Activated naive CD8-positive, alpha-beta T cell treated with anti-CD3 and anti-CD28 coated beads, Interleukin-2, amount 50 U/mL, for 24 hours (primary cell): ENCODE results near the gene MUC3A.
"Not testable (repeated sequence)": the region's sequence is repeated elsewhere in the genome, so short reads cannot be mapped to it uniquely, and the experiment has no call there.

Experiments used
- ATAC-seq: fragments of 150-1000 bp; cut with Tn5 transposase; one replicate; pipeline ENCODE4 v1.10.0; 2021
- DNase-seq: peaks from one replicate; pipeline ENCODE4 v3.0.0; 2021
- H3K27ac Mint-ChIP-seq: one replicate; pipeline ENCODE4 v1.8.0; 2021; ENCODE audit warnings: mild to moderate bottlenecking, mixed read lengths
- H3K27me3 Mint-ChIP-seq: one replicate; pipeline ENCODE4 v1.8.0; 2021; ENCODE audit warnings: mixed read lengths
- H3K36me3 Mint-ChIP-seq: one replicate; pipeline ENCODE4 v1.8.0; 2021; ENCODE audit warnings: low read depth, mixed read lengths
- H3K4me1 Mint-ChIP-seq: one replicate; pipeline ENCODE4 v1.8.0; 2021; ENCODE audit warnings: mixed read lengths
- H3K4me3 Mint-ChIP-seq: one replicate; pipeline ENCODE4 v1.8.0; 2021; ENCODE audit warnings: mild to moderate bottlenecking, moderate library complexity, mixed read lengths
- H3K9me3 Mint-ChIP-seq: one replicate; pipeline ENCODE4 v1.8.0; 2021; ENCODE audit warnings: mixed read lengths

The MUC3A gene

GRCh38 chr7:100972002-100972347 lies 22.6 kb downstream of the MUC3A start:
- no peak overlapping the region for H3K27ac Mint-ChIP-seq
- H3K4me1 Mint-ChIP-seq, result peaks cover 6% of the 10 kb centered on the region
- peaks cover 44% of the 10 kb centered on the region for H3K27me3 Mint-ChIP-seq
- H3K4me3 Mint-ChIP-seq, result no peak overlapping the region
- no peak for ATAC-seq
- no peak for DNase-seq
- H3K36me3 Mint-ChIP-seq, result no peaks in the 10 kb centered on the region
- peaks cover 3% of the 10 kb centered on the region for H3K9me3 Mint-ChIP-seq

GRCh38 chr7:100974021-100974420 lies 24.7 kb downstream of the MUC3A start:
- DNase-seq (no peak), ATAC-seq (no peak)
- no peak overlapping the region for H3K27ac Mint-ChIP-seq
- no peak overlapping the region for H3K4me3 Mint-ChIP-seq
- peaks cover 25% of the 10 kb centered on the region for H3K27me3 Mint-ChIP-seq
- H3K4me1 Mint-ChIP-seq, result no peaks in the 10 kb centered on the region
- H3K9me3 Mint-ChIP-seq, result peaks cover 3% of the 10 kb centered on the region
- H3K36me3 Mint-ChIP-seq, result no peaks in the 10 kb centered on the region

GRCh38 chr7:100975371-100975821 lies 26.1 kb downstream of the MUC3A start:
- no peaks in the 10 kb centered on the region for H3K4me1 Mint-ChIP-seq
- DNase-seq (no peak), ATAC-seq (no peak)
- no peak overlapping the region for H3K27ac Mint-ChIP-seq
- peaks cover 17% of the 10 kb centered on the region for H3K27me3 Mint-ChIP-seq
- H3K4me3 Mint-ChIP-seq, result no peak overlapping the region
- no peaks in the 10 kb centered on the region for H3K36me3 Mint-ChIP-seq
- H3K9me3 Mint-ChIP-seq, result peaks cover 3% of the 10 kb centered on the region

- Mint-ChIP-seq H3K4me1 (no peaks in the 10 kb centered on the region), H3K4me3 (no peak overlapping the region), H3K9me3 (peaks cover 3% of the 10 kb centered on the region), H3K27me3 (peaks cover 15% of the 10 kb centered on the region), H3K27ac (no peak overlapping the region), H3K36me3 (no peaks in the 10 kb centered on the region)
- DNase-seq, result no peak
- ATAC-seq, result no peak
Observed at GRCh38 chr7:100978300-100978699, 29.0 kb downstream of the MUC3A start.

- H3K27me3 Mint-ChIP-seq, result peaks cover 4% of the 10 kb centered on the region
- H3K4me3 Mint-ChIP-seq, result no peak overlapping the region
- DNase-seq, result no peak
- H3K4me1 Mint-ChIP-seq, result no peaks in the 10 kb centered on the region
- H3K36me3 Mint-ChIP-seq, result no peaks in the 10 kb centered on the region
- no peak for ATAC-seq
- H3K9me3 Mint-ChIP-seq, result no peaks in the 10 kb centered on the region
- H3K27ac Mint-ChIP-seq, result no peak overlapping the region
Observed at GRCh38 chr7:100983451-100984187, 34.3 kb downstream of the MUC3A start.

GRCh38 chr7:100984241-100984918 lies 35.0 kb downstream of the MUC3A start:
- not testable (repeated sequence) for DNase-seq, H3K36me3 Mint-ChIP-seq, H3K4me1 Mint-ChIP-seq, H3K27ac Mint-ChIP-seq, H3K4me3 Mint-ChIP-seq, H3K9me3 Mint-ChIP-seq, H3K27me3 Mint-ChIP-seq, ATAC-seq

- H3K9me3 Mint-ChIP-seq, H3K4me3 Mint-ChIP-seq, DNase-seq, H3K27me3 Mint-ChIP-seq, H3K4me1 Mint-ChIP-seq, H3K27ac Mint-ChIP-seq, H3K36me3 Mint-ChIP-seq, ATAC-seq: not testable (repeated sequence)
Observed at GRCh38 chr7:100985033-100985797, 35.9 kb downstream of the MUC3A start.

- Mint-ChIP-seq H3K4me1 (no peaks in the 10 kb centered on the region), H3K4me3 (no peak overlapping the region), H3K36me3 (no peaks in the 10 kb centered on the region), H3K27ac (no peak overlapping the region), H3K9me3 (no peaks in the 10 kb centered on the region), H3K27me3 (no peaks in the 10 kb centered on the region)
- no peak for DNase-seq
- ATAC-seq, result no peak
Observed at GRCh38 chr7:100991631-100992030, 42.3 kb downstream of the MUC3A start.

- not testable (repeated sequence) for H3K9me3 Mint-ChIP-seq, H3K27ac Mint-ChIP-seq, H3K27me3 Mint-ChIP-seq, H3K4me1 Mint-ChIP-seq, H3K36me3 Mint-ChIP-seq, ATAC-seq, DNase-seq, H3K4me3 Mint-ChIP-seq
Observed at GRCh38 chr7:100992280-100992679, 42.9 kb downstream of the MUC3A start.

- H3K4me3 Mint-ChIP-seq, DNase-seq, ATAC-seq, H3K36me3 Mint-ChIP-seq, H3K27ac Mint-ChIP-seq, H3K9me3 Mint-ChIP-seq, H3K4me1 Mint-ChIP-seq, H3K27me3 Mint-ChIP-seq: not testable (repeated sequence)
Observed at GRCh38 chr7:100994671-100995070, 45.3 kb downstream of the MUC3A start.

GRCh38 chr7:100998530-100998929 lies 49.2 kb downstream of the MUC3A start:
- H3K27ac Mint-ChIP-seq, DNase-seq, H3K9me3 Mint-ChIP-seq, H3K4me3 Mint-ChIP-seq, H3K36me3 Mint-ChIP-seq, H3K4me1 Mint-ChIP-seq, ATAC-seq, H3K27me3 Mint-ChIP-seq: not testable (repeated sequence)

- not testable (repeated sequence) for H3K27me3 Mint-ChIP-seq, DNase-seq, H3K9me3 Mint-ChIP-seq, H3K27ac Mint-ChIP-seq, H3K4me3 Mint-ChIP-seq, H3K4me1 Mint-ChIP-seq, H3K36me3 Mint-ChIP-seq
- peak; percentile 7 for ATAC-seq
Observed at GRCh38 chr7:100999334-100999733, 50.0 kb downstream of the MUC3A start.

- not testable (repeated sequence) for DNase-seq, H3K27me3 Mint-ChIP-seq, ATAC-seq
Observed at GRCh38 chr7:101000025-101000424, 50.7 kb downstream of the MUC3A start.

GRCh38 chr7:101002333-101002732 lies 53.0 kb downstream of the MUC3A start:
- H3K9me3 Mint-ChIP-seq, H3K4me1 Mint-ChIP-seq, H3K36me3 Mint-ChIP-seq, H3K4me3 Mint-ChIP-seq, DNase-seq, H3K27me3 Mint-ChIP-seq, ATAC-seq, H3K27ac Mint-ChIP-seq: not testable (repeated sequence)

More at GRCh38 chr7:101000025-101000424, 50.7 kb downstream of the MUC3A start:
- not testable (repeated sequence) for H3K36me3 Mint-ChIP-seq, H3K9me3 Mint-ChIP-seq, H3K4me1 Mint-ChIP-seq, H3K4me3 Mint-ChIP-seq, H3K27ac Mint-ChIP-seq

GRCh38 chr7:101007361-101007760 lies 58.0 kb downstream of the MUC3A start:
- H3K9me3 Mint-ChIP-seq, ATAC-seq, H3K4me3 Mint-ChIP-seq, H3K36me3 Mint-ChIP-seq, DNase-seq, H3K27me3 Mint-ChIP-seq, H3K27ac Mint-ChIP-seq, H3K4me1 Mint-ChIP-seq: not testable (repeated sequence)
